Measurements from ENCODE around the gene PKMYT1. TPM values are rescaled to one million over a fixed set of nuclear protein-coding genes. Genes with fewer than 3 reads are reported as not detected.

Gene PKMYT1
- total and polyA plus RNA-seq, 2 donors = 5.3 to 16.5 TPM

DNA sequence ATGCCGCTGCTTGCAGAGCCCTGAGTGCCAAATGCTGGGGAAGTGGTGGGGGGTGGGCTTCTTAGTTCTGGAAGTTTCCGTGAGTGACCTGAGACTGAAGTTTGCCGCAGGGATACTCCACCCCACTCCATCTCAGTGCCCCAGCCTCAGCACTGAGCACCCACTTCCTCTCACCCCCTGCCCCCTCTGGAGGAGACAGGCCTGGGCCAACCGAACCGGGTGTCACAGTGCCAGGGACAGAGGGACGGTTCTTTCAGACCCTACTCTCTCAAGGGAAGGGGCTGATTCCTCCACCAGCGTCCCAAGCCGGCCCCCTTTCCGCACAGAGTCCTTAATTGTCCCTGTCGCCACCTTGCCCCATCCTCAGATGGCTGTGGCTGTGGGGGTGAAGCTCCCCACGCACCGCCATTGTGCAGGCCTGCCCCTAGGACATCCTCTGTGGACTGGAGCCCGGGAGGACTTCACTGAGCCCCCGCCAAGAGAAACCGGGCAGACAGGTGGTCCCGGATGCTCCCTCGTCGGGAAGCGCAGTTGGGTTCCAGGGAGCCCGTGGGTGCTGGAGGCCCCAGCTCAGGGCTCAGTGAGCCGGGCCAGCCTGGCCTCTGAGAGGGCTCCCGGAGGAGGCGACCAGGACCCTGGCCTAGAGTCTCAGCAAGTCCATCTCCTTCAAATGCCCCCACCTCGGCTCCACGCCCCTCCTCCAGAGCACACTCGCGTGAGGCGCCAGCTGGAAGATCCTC lies 17.7 kb downstream of the PKMYT1 start:
- H3K27me3 ChIP-seq (ENCODE audit: control insufficient read depth in 2 of 2, insufficient read depth in 1 of 2, low read length in 1 of 2) = peaks cover 46 to 57% of the 10 kb centered on the region in 2 donors
- H3K4me1 ChIP-seq (ENCODE audit: control insufficient read depth in 2 of 2, insufficient read depth in 2 of 2, low read length in 2 of 2) = peaks cover 32 to 48% of the 10 kb centered on the region in 2 donors
- no peaks in the 10 kb centered on the region for H3K36me3 ChIP-seq (ENCODE audit: control insufficient read depth in 2 of 2, insufficient read depth in 2 of 2, low read length in 1 of 2)
- peaks cover 0 to 16% of the 10 kb centered on the region in 2 donors for H3K9me3 ChIP-seq (ENCODE audit: control insufficient read depth in 2 of 2, insufficient read depth in 1 of 2, low read length in 1 of 2)
- peak overlapping the region; percentile 5 to 60 for H3K27ac ChIP-seq (ENCODE audit: low read depth in 1 of 2, low read length in 1 of 2)
- no peak overlapping the region for H3K4me3 ChIP-seq (ENCODE audit: low read length in 2 of 2)
- DNase-seq (ENCODE audit: low read depth in 6 of 9, low spot score in 9 of 9) = peak in 1 of 9 donors; percentile 29
- WGBS = 41% methylated on average over 28 of the region's 28 CpGs

DNA sequence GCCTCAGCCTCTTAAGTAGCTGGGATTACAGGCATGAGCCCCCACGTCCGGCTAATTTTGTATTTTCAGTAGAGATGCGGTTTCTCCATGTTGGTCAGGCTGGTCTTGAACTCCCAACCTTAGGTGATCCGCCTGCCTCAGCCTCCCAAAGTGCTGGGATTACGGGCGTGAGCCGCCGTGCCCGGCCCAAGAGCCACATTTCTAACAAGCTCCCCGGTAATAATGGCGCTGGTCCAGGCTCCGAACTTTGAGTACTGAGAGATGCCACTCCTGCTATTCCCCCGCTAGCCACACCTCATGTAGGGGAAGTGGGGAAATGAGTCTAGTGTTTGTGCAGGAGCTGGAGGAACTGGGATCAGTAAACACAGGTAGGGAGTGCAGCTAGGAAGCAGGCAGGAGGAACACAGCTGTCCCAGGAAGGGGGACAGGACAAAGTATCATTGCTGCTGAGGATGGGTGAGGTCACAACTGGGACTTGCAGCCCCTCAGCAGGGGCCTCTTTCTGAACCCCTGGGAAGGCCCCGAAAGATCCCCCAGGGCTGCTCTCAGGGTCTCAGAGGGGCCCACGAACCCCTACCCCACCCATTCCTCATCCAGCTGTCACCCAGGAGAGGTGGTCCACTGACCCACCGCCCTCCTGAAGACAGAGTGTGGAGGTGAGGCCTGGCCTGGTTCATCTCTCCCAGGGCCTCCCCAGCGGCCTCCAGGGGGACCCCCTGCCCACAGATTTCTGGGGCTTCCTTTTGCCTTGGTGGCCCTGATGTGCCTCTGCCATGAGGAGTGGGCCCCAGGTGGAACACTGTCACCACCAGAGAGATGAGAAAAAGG lies 19.8 kb downstream of the PKMYT1 start:
- Histone ChIP-seq H3K4me1 (ENCODE audit: control insufficient read depth in 2 of 2, insufficient read depth in 2 of 2, low read length in 2 of 2) (peaks cover 30 to 53% of the 10 kb centered on the region in 2 donors), H3K27ac (ENCODE audit: low read depth in 1 of 2, low read length in 1 of 2) (no peak overlapping the region), H3K36me3 (ENCODE audit: control insufficient read depth in 2 of 2, insufficient read depth in 2 of 2, low read length in 1 of 2) (no peaks in the 10 kb centered on the region), H3K4me3 (ENCODE audit: low read length in 2 of 2) (no peak overlapping the region), H3K9me3 (ENCODE audit: control insufficient read depth in 2 of 2, insufficient read depth in 1 of 2, low read length in 1 of 2) (peaks cover 0 to 10% of the 10 kb centered on the region in 2 donors), H3K27me3 (ENCODE audit: control insufficient read depth in 2 of 2, insufficient read depth in 1 of 2, low read length in 1 of 2) (peaks cover 27 to 46% of the 10 kb centered on the region in 2 donors)
- WGBS = 89% methylated on average over 17 of the region's 17 CpGs
- no peak for DNase-seq (ENCODE audit: low read depth in 6 of 9, low spot score in 9 of 9)

DNA sequence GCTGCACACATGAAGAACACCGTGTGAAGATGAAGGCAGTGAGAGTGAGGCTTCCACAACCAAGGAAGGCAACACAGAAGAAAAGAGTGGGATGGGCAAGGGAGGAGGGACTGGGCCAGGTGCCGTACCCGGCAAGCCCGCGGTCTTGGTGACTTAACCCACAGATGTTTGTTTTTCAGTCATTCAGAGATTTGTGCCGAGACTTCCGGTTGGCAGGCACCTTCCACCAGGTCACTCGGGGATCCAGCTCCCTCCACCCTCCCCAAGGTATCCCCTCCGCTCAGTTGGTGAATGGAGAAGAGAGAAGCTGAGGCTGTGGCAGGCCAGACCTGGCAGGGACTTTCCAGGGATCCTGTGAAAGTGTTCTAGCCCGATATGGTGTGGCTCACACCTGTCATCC lies 21.0 kb downstream of the PKMYT1 start:
- Histone ChIP-seq H3K36me3 (ENCODE audit: control insufficient read depth in 2 of 2, insufficient read depth in 2 of 2, low read length in 1 of 2) (no peaks in the 10 kb centered on the region), H3K4me3 (ENCODE audit: low read length in 2 of 2) (no peak overlapping the region), H3K27me3 (ENCODE audit: control insufficient read depth in 2 of 2, insufficient read depth in 1 of 2, low read length in 1 of 2) (peaks cover 17 to 34% of the 10 kb centered on the region in 2 donors), H3K27ac (ENCODE audit: low read depth in 1 of 2, low read length in 1 of 2) (no peak overlapping the region), H3K4me1 (ENCODE audit: control insufficient read depth in 2 of 2, insufficient read depth in 2 of 2, low read length in 2 of 2) (peaks cover 24 to 53% of the 10 kb centered on the region in 2 donors), H3K9me3 (ENCODE audit: control insufficient read depth in 2 of 2, insufficient read depth in 1 of 2, low read length in 1 of 2) (peaks cover 0 to 6% of the 10 kb centered on the region in 2 donors)
- 91% methylated on average over 10 of the region's 10 CpGs for WGBS
- no peak for DNase-seq (ENCODE audit: low read depth in 6 of 9, low spot score in 9 of 9)

DNA sequence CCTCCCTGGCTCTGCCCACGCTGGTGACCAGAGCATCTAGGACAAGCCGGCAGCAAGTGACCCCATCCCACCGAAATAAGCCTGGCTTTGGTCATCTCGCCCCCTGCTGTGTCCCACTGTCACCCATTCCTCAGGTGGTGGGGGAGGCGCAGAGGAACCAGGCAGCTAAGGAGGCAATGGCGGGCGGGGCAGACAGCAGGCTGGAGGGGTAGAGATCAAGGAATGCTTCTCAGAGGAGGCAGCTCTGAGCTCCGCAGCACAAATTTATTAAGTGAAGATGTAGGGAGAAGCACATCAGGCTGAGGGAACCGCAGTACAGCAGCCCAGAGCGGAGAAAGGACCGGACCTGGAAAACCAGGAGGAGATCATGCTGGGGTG lies 23.7 kb downstream of the PKMYT1 start:
- WGBS = 96% methylated on average over 11 of the region's 11 CpGs
- no peaks in the 10 kb centered on the region for H3K9me3 ChIP-seq (ENCODE audit: control insufficient read depth in 2 of 2, insufficient read depth in 1 of 2, low read length in 1 of 2)
- peaks cover 0 to 10% of the 10 kb centered on the region in 2 donors for H3K27me3 ChIP-seq (ENCODE audit: control insufficient read depth in 2 of 2, insufficient read depth in 1 of 2, low read length in 1 of 2)
- H3K27ac ChIP-seq (ENCODE audit: low read depth in 1 of 2, low read length in 1 of 2) = no peak overlapping the region
- H3K4me1 ChIP-seq (ENCODE audit: control insufficient read depth in 2 of 2, insufficient read depth in 2 of 2, low read length in 2 of 2) = peaks cover 0 to 47% of the 10 kb centered on the region in 2 donors
- H3K4me3 ChIP-seq (ENCODE audit: low read length in 2 of 2) = no peak overlapping the region
- DNase-seq (ENCODE audit: low read depth in 6 of 9, low spot score in 9 of 9) = no peak
- no peaks in the 10 kb centered on the region for H3K36me3 ChIP-seq (ENCODE audit: control insufficient read depth in 2 of 2, insufficient read depth in 2 of 2, low read length in 1 of 2)

DNA sequence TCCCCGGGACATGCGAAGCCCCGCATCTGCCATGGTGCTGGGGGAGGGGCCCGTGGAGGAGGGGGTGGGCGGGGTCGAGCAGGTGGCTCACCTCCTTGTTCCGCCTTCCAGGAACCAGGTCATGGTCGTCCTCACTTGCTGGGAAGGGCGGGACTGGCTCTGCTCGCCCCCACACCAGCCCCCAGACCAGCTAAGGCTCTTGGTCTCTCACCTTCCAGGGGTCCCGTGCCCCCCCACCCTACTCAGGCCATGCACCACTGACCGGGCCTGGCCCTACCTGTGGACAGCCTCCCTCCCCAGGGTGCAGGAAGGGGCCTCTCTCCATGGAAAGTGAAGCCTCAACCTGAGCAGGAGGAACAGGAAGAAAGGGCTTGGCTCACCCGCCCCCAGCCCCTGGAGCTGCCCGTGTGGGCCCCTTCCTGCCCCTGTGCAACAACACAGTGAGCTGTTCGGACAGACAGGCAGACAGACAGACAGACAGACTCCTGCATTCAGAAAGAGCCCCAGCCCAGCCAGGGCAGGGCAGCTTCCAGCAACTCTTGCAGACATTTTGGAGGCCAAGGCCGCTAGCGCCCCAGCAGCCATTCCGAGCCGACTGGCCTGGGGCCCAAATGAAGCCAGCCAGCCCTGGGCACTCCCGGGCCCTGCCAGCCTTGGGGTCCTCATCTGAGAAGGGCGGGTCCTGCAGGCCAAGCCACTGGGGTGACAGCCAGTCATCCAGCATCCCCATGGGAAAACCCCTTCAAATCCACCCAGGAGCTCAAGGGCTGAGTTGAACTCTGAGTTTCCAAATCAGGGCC lies 24.3 kb downstream of the PKMYT1 start:
- Histone ChIP-seq H3K36me3 (ENCODE audit: control insufficient read depth in 2 of 2, insufficient read depth in 2 of 2, low read length in 1 of 2) (no peaks in the 10 kb centered on the region), H3K27me3 (ENCODE audit: control insufficient read depth in 2 of 2, insufficient read depth in 1 of 2, low read length in 1 of 2) (peaks cover 0 to 10% of the 10 kb centered on the region in 2 donors), H3K4me3 (ENCODE audit: low read length in 2 of 2) (no peak overlapping the region), H3K27ac (ENCODE audit: low read depth in 1 of 2, low read length in 1 of 2) (no peak overlapping the region), H3K9me3 (ENCODE audit: control insufficient read depth in 2 of 2, insufficient read depth in 1 of 2, low read length in 1 of 2) (no peaks in the 10 kb centered on the region), H3K4me1 (ENCODE audit: control insufficient read depth in 2 of 2, insufficient read depth in 2 of 2, low read length in 2 of 2) (peaks cover 0 to 45% of the 10 kb centered on the region in 2 donors)
- 29% methylated on average over 21 of the region's 21 CpGs for WGBS
- peak in 2 of 9 donors; percentile 25 to 45 for DNase-seq (ENCODE audit: low read depth in 6 of 9, low spot score in 9 of 9)

DNA sequence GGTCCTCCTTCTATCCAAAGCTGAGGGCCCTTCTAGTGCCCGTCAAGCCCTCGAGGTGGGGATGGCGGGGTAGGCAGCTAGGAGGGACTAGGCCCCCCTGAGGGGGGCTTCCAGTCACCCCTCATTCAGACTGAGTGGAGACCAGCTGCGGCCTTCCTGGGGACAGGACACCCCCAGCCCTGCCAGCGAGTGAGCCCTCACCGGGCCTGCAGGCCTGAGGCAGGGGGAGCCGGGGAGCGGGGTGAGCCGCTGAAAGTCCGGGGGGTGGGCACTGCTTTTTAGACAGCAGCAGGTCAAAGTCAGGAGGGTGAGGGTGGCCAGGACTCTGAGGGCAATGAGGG lies 24.8 kb downstream of the PKMYT1 start:
- Histone ChIP-seq H3K27ac (ENCODE audit: low read depth in 1 of 2, low read length in 1 of 2) (no peak overlapping the region), H3K36me3 (ENCODE audit: control insufficient read depth in 2 of 2, insufficient read depth in 2 of 2, low read length in 1 of 2) (no peaks in the 10 kb centered on the region), H3K4me3 (ENCODE audit: low read length in 2 of 2) (no peak overlapping the region), H3K4me1 (ENCODE audit: control insufficient read depth in 2 of 2, insufficient read depth in 2 of 2, low read length in 2 of 2) (peaks cover 0 to 45% of the 10 kb centered on the region in 2 donors), H3K9me3 (ENCODE audit: control insufficient read depth in 2 of 2, insufficient read depth in 1 of 2, low read length in 1 of 2) (no peaks in the 10 kb centered on the region), H3K27me3 (ENCODE audit: control insufficient read depth in 2 of 2, insufficient read depth in 1 of 2, low read length in 1 of 2) (peaks cover 0 to 10% of the 10 kb centered on the region in 2 donors)
- 52% methylated on average over 10 of the region's 10 CpGs for WGBS
- DNase-seq (ENCODE audit: low read depth in 6 of 9, low spot score in 9 of 9) = no peak

DNA sequence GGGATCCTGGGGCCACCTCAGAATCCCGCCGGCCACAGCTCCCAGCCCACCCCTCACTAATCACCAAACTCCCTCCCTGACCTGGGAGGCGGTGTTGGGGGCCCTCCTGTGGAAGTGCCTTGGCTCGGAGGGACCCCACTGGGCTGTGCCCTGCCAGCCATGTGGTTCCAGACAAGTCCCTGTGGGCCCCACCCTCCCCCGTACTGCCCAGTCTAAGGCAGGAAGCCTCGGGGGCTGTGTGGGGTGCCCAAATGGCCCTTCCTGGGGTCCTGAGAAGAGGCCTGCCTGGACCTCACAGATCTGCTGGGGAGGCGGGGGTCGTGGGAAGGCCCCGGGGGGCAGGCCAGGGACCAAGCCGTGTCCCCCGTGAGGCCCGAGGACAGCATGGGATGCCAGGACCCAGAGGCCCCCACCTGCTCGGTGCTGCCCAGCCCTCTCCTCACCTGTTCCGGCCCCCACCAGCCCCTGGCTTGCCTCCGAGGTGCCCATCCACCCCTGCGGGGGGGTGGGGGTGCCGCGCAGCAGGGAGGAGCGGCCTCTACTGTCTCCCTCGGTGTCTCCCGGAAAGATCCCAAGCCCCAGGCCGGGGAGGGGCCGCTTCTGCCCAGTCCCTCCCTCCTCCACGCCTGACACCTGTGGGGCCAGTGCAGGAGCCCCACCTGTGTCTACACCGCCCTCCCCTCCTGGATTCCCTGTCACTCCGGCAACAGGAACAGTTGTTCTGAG lies 25.4 kb downstream of the PKMYT1 start:
- DNase-seq (ENCODE audit: low read depth in 6 of 9, low spot score in 9 of 9) = no peak
- no peak overlapping the region for H3K27ac ChIP-seq (ENCODE audit: low read depth in 1 of 2, low read length in 1 of 2)
- no peaks in the 10 kb centered on the region for H3K9me3 ChIP-seq (ENCODE audit: control insufficient read depth in 2 of 2, insufficient read depth in 1 of 2, low read length in 1 of 2)
- 85% methylated on average over 26 of the region's 26 CpGs for WGBS
- H3K4me3 ChIP-seq (ENCODE audit: low read length in 2 of 2) = no peak overlapping the region
- H3K36me3 ChIP-seq (ENCODE audit: control insufficient read depth in 2 of 2, insufficient read depth in 2 of 2, low read length in 1 of 2) = no peaks in the 10 kb centered on the region
- H3K27me3 ChIP-seq (ENCODE audit: control insufficient read depth in 2 of 2, insufficient read depth in 1 of 2, low read length in 1 of 2) = peaks cover 0 to 10% of the 10 kb centered on the region in 2 donors
- H3K4me1 ChIP-seq (ENCODE audit: control insufficient read depth in 2 of 2, insufficient read depth in 2 of 2, low read length in 2 of 2) = peaks cover 0 to 45% of the 10 kb centered on the region in 2 donors

DNA sequence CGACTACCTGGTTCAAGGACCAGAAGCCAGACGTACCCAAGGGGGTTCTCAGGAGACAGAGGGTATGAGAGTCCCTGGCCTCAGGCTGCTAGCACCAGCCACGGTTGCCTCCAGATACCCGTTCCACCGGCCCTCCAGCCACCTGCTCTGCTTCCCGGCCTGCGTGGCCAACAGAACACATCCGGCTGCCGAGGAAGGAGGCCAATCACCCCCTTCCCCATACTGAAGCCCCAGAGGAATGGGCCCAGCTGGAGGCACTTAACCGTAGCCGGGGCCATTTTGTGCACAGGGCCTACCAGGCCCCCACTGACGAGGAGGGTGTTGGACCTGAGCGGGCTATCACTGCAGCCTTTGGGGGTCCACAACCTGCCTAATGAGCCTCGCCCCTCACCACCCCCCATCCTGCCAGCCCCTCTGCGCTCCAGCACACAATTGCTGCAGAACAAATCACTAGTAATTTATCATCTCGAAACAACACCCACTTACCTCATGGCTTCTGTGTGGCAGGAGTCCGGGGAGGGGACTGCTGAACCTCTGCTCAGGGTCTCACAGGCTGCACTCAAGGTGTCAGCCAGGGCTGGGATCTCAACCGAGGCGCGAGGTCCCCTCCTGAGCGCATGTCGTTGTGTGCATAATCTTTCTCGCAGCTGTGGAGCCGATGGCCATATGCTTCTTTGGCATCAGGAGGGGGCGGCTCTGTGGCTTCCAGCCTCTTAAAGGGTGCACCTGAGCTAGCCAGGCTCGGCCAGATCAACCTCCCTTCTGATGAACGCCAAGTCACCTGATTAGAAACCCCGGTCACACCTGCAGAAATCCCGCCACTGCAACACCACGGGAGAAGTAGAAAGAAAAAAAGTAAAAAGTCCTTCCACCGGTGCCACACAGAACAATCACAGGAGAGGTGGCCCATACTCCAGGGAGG lies 26.3 kb downstream of the PKMYT1 start:
- H3K9me3 ChIP-seq (ENCODE audit: control insufficient read depth in 2 of 2, insufficient read depth in 1 of 2, low read length in 1 of 2) = no peaks in the 10 kb centered on the region
- peak in 1 of 9 donors; percentile 29 for DNase-seq (ENCODE audit: low read depth in 6 of 9, low spot score in 9 of 9)
- peaks cover 0 to 10% of the 10 kb centered on the region in 2 donors for H3K27me3 ChIP-seq (ENCODE audit: control insufficient read depth in 2 of 2, insufficient read depth in 1 of 2, low read length in 1 of 2)

More for the DNA sequence above, 26.3 kb downstream of the PKMYT1 start:
- H3K4me1 ChIP-seq (ENCODE audit: control insufficient read depth in 2 of 2, insufficient read depth in 2 of 2, low read length in 2 of 2) = peaks cover 0 to 45% of the 10 kb centered on the region in 2 donors
- H3K36me3 ChIP-seq (ENCODE audit: control insufficient read depth in 2 of 2, insufficient read depth in 2 of 2, low read length in 1 of 2) = peaks cover 3 to 7% of the 10 kb centered on the region in 2 donors
- H3K27ac ChIP-seq (ENCODE audit: low read depth in 1 of 2, low read length in 1 of 2) = peak overlapping the region in 1 of 2 donors; percentile 3
- 80% methylated on average over 31 of the region's 31 CpGs for WGBS
- no peak overlapping the region for H3K4me3 ChIP-seq (ENCODE audit: low read length in 2 of 2)
